T-helper 1 cell treated with Interleukin-12 subunit alpha and Interleukin-12 subunit beta and Interleukin-4 antibody, amounts not matched to agents 30 μg/mL and 1 μg/mL, for 36 hours (primary cell): ENCODE measurements around the gene BBS1.
"Not testable (repeated sequence)": the region's sequence is repeated elsewhere in the genome, so short reads cannot be mapped to it uniquely, and the experiment has no call there.

Experiments used
- H3K27ac Mint-ChIP-seq: one replicate; pipeline ENCODE4 v1.8.0; 2021; ENCODE audit warnings: mild to moderate bottlenecking, mixed read lengths
- H3K27me3 Mint-ChIP-seq: one replicate; pipeline ENCODE4 v1.8.0; 2021; ENCODE audit warnings: low read depth, mixed read lengths
- H3K36me3 Mint-ChIP-seq: one replicate; pipeline ENCODE4 v1.8.0; 2021; ENCODE audit warnings: low read depth, mixed read lengths
- H3K4me1 Mint-ChIP-seq: one replicate; pipeline ENCODE4 v1.8.0; 2021; ENCODE audit warnings: low read depth, mixed read lengths
- H3K4me3 Mint-ChIP-seq: one replicate; pipeline ENCODE4 v1.8.0; 2021; ENCODE audit warnings: mild to moderate bottlenecking, moderate library complexity, mixed read lengths
- H3K9me3 Mint-ChIP-seq: one replicate; pipeline ENCODE4 v1.8.0; 2021; ENCODE audit warnings: mixed read lengths

Gene BBS1

GRCh38 chr11:66562907-66563583, 52.6 kb downstream of the BBS1 start:
- H3K4me3 Mint-ChIP-seq: no peak overlapping the region
- no peaks in the 10 kb centered on the region for H3K9me3 Mint-ChIP-seq
- no peaks in the 10 kb centered on the region for H3K36me3 Mint-ChIP-seq
- no peak overlapping the region for H3K27ac Mint-ChIP-seq
- H3K27me3 Mint-ChIP-seq: peaks cover 20% of the 10 kb centered on the region
- H3K4me1 Mint-ChIP-seq: no peaks in the 10 kb centered on the region

GRCh38 chr11:66563832-66564231, 53.4 kb downstream of the BBS1 start:
- peaks cover 17% of the 10 kb centered on the region for H3K27me3 Mint-ChIP-seq
- peaks cover 3% of the 10 kb centered on the region for H3K4me1 Mint-ChIP-seq

GRCh38 chr11:66564538-66564937, 54.1 kb downstream of the BBS1 start:
- no peak overlapping the region for H3K27ac Mint-ChIP-seq
- H3K4me1 Mint-ChIP-seq: peaks cover 3% of the 10 kb centered on the region
- no peaks in the 10 kb centered on the region for H3K36me3 Mint-ChIP-seq
- H3K9me3 Mint-ChIP-seq: no peaks in the 10 kb centered on the region
- no peak overlapping the region for H3K4me3 Mint-ChIP-seq
- H3K27me3 Mint-ChIP-seq: peaks cover 19% of the 10 kb centered on the region

More at GRCh38 chr11:66563832-66564231, 53.4 kb downstream of the BBS1 start:
- H3K9me3 Mint-ChIP-seq: no peaks in the 10 kb centered on the region
- H3K4me3 Mint-ChIP-seq: no peak overlapping the region
- H3K27ac Mint-ChIP-seq: no peak overlapping the region
- no peaks in the 10 kb centered on the region for H3K36me3 Mint-ChIP-seq

- H3K4me3 Mint-ChIP-seq: no peak overlapping the region
These were observed 54.5 kb downstream of the BBS1 start for GRCh38 chr11:66564984-66565383.

GRCh38 chr11:66566221-66566620, 55.8 kb downstream of the BBS1 start:
- H3K4me1 Mint-ChIP-seq: peaks cover 3% of the 10 kb centered on the region
- H3K27ac Mint-ChIP-seq: no peak overlapping the region
- H3K4me3 Mint-ChIP-seq: peak overlapping the region; percentile 12
- no peaks in the 10 kb centered on the region for H3K9me3 Mint-ChIP-seq
- H3K36me3 Mint-ChIP-seq: no peaks in the 10 kb centered on the region
- peaks cover 26% of the 10 kb centered on the region for H3K27me3 Mint-ChIP-seq

More at GRCh38 chr11:66564984-66565383, 54.5 kb downstream of the BBS1 start:
- no peaks in the 10 kb centered on the region for H3K36me3 Mint-ChIP-seq
- peaks cover 21% of the 10 kb centered on the region for H3K27me3 Mint-ChIP-seq
- H3K4me1 Mint-ChIP-seq: peaks cover 3% of the 10 kb centered on the region
- no peaks in the 10 kb centered on the region for H3K9me3 Mint-ChIP-seq
- H3K27ac Mint-ChIP-seq: no peak overlapping the region

- H3K4me1 Mint-ChIP-seq: peaks cover 3% of the 10 kb centered on the region
- no peak overlapping the region for H3K27ac Mint-ChIP-seq
- no peaks in the 10 kb centered on the region for H3K9me3 Mint-ChIP-seq
- H3K4me3 Mint-ChIP-seq: peak overlapping the region; percentile 53
- peaks cover 26% of the 10 kb centered on the region for H3K27me3 Mint-ChIP-seq
- H3K36me3 Mint-ChIP-seq: no peaks in the 10 kb centered on the region
These were observed 57.3 kb downstream of the BBS1 start for GRCh38 chr11:66567787-66568123.

- no peaks in the 10 kb centered on the region for H3K36me3 Mint-ChIP-seq
- peak within 1 kb of the TSS; percentile 56 for H3K4me3 Mint-ChIP-seq
- peaks cover 3% of the 10 kb centered on the region for H3K4me1 Mint-ChIP-seq
- peaks cover 26% of the 10 kb centered on the region for H3K27me3 Mint-ChIP-seq
- no peak within 1 kb of the TSS for H3K27ac Mint-ChIP-seq
- no peaks in the 10 kb centered on the region for H3K9me3 Mint-ChIP-seq
These were observed 57.9 kb downstream of the BBS1 start, which contains the start of gene CTSF for GRCh38 chr11:66568124-66568916. Gene CTSF (minus strand): TSS chr11:66568606. CDS start chr11:66568486, 120 bp downstream.

GRCh38 chr11:66569076-66569475, 58.6 kb downstream of the BBS1 start:
- Mint-ChIP-seq H3K4me3 (no peak overlapping the region), H3K4me1 (peaks cover 3% of the 10 kb centered on the region), H3K36me3 (no peaks in the 10 kb centered on the region), H3K27ac (no peak overlapping the region), H3K27me3 (peaks cover 32% of the 10 kb centered on the region), H3K9me3 (no peaks in the 10 kb centered on the region)

- Mint-ChIP-seq H3K4me3 (no peak overlapping the region), H3K27ac (no peak overlapping the region)
These were observed 59.8 kb downstream of the BBS1 start for GRCh38 chr11:66570079-66570849.

GRCh38 chr11:66570850-66571180, 60.4 kb downstream of the BBS1 start:
- Mint-ChIP-seq H3K4me3 (no peak overlapping the region), H3K36me3 (no peaks in the 10 kb centered on the region), H3K27me3 (peaks cover 39% of the 10 kb centered on the region), H3K27ac (no peak overlapping the region), H3K9me3 (no peaks in the 10 kb centered on the region), H3K4me1 (peaks cover 3% of the 10 kb centered on the region)

More at GRCh38 chr11:66570079-66570849, 59.8 kb downstream of the BBS1 start:
- H3K9me3 Mint-ChIP-seq: no peaks in the 10 kb centered on the region
- H3K4me1 Mint-ChIP-seq: peaks cover 3% of the 10 kb centered on the region
- no peaks in the 10 kb centered on the region for H3K36me3 Mint-ChIP-seq
- H3K27me3 Mint-ChIP-seq: peaks cover 39% of the 10 kb centered on the region

GRCh38 chr11:66579017-66579606, 68.7 kb downstream of the BBS1 start:
- H3K27ac Mint-ChIP-seq: no peak overlapping the region
- H3K27me3 Mint-ChIP-seq: peaks cover 14% of the 10 kb centered on the region
- no peaks in the 10 kb centered on the region for H3K36me3 Mint-ChIP-seq
- peaks cover 12% of the 10 kb centered on the region for H3K9me3 Mint-ChIP-seq
- H3K4me1 Mint-ChIP-seq: peaks cover 9% of the 10 kb centered on the region
- no peak overlapping the region for H3K4me3 Mint-ChIP-seq

GRCh38 chr11:66580803-66581202, 70.4 kb downstream of the BBS1 start:
- Mint-ChIP-seq H3K9me3 (peaks cover 12% of the 10 kb centered on the region), H3K4me3 (no peak overlapping the region), H3K27ac (no peak overlapping the region), H3K4me1 (peaks cover 9% of the 10 kb centered on the region), H3K27me3 (peaks cover 7% of the 10 kb centered on the region), H3K36me3 (no peaks in the 10 kb centered on the region)

- H3K27ac Mint-ChIP-seq: no peak overlapping the region
- H3K9me3 Mint-ChIP-seq: peaks cover 12% of the 10 kb centered on the region
- H3K27me3 Mint-ChIP-seq: peaks cover 7% of the 10 kb centered on the region
- H3K4me3 Mint-ChIP-seq: no peak overlapping the region
- H3K4me1 Mint-ChIP-seq: peaks cover 9% of the 10 kb centered on the region
- no peaks in the 10 kb centered on the region for H3K36me3 Mint-ChIP-seq
These were observed 70.8 kb downstream of the BBS1 start for GRCh38 chr11:66581261-66581660.

- not testable (repeated sequence) for H3K27me3 Mint-ChIP-seq, H3K4me3 Mint-ChIP-seq, H3K27ac Mint-ChIP-seq, H3K4me1 Mint-ChIP-seq, H3K36me3 Mint-ChIP-seq
- peaks cover 12% of the 10 kb centered on the region for H3K9me3 Mint-ChIP-seq
These were observed 72.2 kb downstream of the BBS1 start for GRCh38 chr11:66582565-66583147.
